ENCODE measurements around the gene PFDN6.
"Not testable (repeated sequence)": the region's sequence is repeated elsewhere in the genome, so short reads cannot be mapped to it uniquely, and the experiment has no call there.

Gene PFDN6

DNA sequence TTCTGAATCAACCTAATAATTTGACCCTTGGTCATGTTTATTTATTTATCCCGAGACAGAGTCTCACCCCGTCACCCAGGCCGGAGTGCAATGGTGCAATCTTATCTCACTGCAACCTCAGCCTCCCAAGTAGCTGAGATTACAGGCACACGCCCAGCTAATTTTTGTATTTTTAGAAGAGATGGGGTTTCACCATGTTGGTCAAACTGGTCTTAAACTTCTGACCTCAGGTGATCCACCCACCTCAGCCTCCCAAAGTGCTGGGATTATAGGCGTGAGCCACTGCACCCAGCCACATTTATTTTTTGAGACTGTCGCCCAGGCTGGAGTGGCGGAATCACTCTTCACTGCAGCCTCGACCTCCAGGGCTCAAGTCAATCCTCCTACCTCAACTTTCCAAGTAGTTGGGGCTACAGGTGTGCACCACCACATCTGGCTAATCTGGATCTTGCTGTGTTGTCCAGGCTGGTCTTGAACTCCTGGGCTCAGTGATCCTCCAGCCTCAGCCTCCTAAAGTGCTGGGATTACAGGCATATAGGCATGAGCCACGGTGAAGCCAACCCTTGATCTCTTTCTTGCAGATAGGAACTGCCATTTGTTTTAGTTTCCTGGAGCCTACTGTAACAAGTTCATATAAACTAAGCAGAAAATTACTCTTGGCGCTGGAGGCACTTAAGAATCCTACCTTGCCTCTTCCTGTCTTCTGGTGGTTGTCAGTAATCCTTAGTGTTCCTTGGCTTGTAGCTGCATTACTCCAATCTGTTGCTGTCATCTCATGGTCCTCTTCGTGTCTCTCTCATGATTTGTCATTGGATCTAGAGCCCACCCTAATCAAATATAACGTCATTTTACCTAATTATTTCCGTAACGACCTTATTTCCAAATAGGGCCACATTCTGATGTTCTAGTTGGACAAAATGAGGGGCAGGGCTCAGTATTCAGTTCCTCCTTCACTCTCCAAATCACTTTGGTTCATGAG, 15.2 kb upstream of the PFDN6 start:
- no peak for DNase-seq (ENCODE audit: low read depth)

DNA sequence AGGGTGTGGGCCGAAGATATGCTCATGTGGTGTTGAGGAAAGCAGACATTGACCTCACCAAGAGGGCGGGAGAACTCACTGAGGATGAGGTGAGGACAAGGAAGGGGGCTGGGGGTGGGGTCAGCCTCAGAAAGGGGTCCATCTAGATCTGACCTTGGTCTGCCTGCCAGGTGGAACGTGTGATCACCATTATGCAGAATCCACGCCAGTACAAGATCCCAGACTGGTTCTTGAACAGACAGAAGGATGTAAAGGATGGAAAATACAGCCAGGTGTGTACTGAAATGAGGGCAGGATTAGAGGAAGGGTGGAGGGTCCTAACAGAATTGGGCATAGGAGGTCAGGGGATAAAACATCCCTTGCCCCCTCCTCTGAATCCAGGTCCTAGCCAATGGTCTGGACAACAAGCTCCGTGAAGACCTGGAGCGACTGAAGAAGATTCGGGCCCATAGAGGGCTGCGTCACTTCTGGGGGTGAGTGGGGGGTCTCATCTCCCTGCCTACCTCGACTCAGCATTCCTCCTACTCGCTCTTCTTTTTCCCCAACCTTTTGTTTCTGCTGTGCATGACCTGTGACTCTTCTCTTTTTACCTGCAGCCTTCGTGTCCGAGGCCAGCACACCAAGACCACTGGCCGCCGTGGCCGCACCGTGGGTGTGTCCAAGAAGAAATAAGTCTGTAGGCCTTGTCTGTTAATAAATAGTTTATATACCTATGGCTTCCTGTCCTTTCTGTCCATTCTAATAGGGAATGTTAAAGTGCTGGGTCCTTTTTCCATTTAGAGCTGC, 13.4 kb upstream of the PFDN6 start:
- not testable (repeated sequence) for DNase-seq (ENCODE audit: low read depth)

DNA sequence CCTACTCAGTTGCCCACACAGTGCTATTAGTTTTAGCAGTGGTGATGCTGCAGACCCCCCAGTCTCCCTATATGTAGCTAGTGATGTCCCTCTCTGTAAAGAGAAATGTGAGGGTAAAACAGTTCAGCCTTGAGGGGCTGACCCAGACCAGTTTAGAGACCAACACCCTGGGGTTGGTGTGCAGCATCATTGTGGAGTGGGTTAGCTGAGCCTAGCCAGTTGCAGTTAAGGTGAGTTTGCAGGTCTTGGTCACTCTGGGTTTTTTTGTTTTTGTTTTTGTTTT, 12.9 kb upstream of the PFDN6 start:
- no peak for DNase-seq (ENCODE audit: low read depth)

DNA sequence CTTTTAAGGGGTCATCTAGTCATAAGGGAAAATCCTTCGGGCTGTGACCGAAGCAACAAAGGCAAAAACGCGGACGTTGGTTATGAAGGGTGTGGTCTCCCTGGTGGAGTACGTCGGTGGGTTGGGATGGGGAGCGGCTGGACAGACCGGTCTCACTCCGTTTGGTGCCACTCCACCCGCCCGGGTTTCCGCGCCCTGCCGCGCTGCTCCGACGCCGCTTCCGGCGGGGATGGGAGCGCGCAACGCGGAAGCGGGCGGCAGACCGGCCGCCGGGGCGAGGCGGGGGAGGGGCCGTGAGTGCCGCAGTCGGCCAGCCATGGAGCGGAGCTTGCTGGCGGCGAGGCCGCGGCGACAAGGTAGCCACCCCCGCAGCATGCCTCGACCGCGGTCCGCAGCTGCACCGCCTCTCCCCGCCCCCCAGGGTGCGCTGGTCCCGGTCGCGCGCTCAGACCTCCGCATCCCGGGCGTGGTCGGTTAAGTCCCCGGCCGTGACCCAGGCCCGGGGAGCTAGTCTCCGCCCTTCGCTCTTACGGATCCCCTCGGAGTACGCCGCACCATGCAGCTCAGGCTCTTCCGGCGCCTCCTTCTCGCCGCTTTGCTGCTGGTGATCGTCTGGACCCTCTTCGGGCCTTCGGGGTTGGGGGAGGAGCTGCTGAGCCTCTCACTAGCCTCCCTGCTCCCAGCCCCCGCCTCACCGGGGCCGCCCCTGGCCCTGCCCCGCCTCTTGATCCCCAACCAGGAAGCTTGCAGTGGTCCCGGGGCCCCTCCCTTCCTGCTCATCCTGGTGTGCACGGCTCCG, 12.3 kb upstream of the PFDN6 start, which contains the start of gene B3GALT4:
Gene B3GALT4 (plus strand): TSS at position 260 of the 799 bp plus-strand sequence. CDS start 297 bp downstream, at position 557.
- DNase-seq (ENCODE audit: low read depth): no peak

DNA sequence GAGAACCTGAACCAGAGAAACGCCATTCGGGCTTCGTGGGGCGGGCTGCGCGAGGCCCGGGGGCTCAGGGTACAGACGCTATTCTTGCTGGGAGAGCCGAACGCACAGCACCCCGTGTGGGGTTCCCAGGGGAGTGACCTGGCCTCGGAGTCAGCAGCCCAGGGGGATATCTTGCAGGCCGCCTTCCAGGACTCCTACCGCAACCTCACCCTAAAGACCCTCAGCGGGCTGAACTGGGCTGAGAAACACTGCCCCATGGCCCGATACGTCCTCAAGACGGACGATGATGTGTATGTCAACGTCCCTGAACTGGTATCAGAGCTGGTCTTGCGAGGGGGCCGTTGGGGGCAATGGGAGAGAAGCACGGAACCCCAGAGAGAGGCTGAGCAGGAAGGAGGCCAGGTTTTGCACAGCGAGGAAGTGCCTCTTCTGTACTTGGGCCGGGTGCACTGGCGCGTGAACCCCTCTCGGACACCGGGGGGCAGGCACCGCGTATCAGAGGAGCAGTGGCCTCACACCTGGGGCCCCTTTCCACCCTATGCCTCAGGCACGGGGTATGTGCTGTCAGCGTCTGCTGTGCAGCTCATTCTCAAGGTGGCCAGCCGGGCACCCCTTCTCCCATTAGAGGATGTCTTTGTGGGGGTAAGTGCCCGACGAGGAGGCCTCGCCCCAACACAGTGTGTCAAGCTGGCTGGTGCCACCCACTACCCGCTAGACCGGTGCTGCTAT, 11.6 kb upstream of the PFDN6 start:
- DNase-seq (ENCODE audit: low read depth): no peak

DNA sequence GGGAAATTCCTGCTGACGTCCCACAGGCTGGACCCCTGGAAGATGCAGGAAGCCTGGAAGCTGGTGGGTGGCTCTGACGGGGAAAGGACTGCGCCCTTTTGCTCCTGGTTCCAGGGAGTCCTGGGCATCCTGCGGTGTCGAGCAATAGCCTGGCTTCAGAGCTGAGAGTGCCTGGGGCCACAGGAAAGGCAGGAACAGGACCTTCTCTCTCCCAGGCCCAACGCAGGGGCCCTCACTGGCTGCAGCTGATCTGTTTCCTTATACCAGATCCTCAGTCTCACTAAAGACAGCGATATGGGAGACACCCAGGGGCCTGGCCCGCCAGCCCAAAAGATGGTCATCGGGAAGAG, 11.0 kb upstream of the PFDN6 start:
- DNase-seq (ENCODE audit: low read depth): no peak

DNA sequence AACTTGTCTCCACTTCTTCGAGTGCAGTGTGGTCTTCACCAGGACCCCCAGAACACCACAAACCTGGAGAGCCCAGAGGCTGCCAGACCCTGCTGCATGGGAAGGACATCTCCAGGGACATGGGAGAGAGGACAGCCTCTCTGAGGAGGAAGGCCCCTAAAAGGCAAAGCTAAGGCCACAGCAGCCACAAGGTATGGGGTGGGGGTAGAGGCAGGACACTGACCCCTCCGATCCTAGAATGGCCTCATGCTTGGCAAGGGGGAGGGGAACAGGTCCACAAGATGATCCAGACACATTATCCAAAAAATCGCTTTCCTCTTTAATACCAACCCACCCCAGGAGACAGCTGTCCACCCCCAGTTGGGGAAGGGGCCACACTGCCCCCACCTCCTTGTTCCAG, 10.6 kb upstream of the PFDN6 start:
- DNase-seq (ENCODE audit: low read depth): no peak

DNA sequence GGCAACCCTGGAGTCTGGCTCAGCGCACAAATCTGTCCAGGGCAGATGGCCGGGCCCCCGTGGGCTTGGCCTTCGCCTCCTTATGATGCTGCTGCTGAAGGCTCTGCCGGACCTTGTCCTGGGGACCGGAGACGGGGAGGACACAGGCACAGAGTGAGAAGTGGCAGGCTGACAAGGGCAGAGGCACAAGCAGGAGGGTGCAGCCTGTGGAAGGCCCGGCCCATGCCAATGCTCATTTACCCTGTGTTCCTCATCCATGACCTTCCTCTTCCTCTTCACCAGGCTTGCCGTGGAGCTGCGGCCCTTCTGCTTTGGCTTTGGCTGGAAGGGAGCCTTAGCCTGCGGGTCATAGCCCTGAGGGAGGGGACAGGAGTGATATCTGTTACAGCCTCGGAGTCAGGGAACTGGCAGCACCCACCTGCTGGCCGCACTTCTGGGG, 10.1 kb upstream of the PFDN6 start:
- DNase-seq (ENCODE audit: low read depth): no peak

DNA sequence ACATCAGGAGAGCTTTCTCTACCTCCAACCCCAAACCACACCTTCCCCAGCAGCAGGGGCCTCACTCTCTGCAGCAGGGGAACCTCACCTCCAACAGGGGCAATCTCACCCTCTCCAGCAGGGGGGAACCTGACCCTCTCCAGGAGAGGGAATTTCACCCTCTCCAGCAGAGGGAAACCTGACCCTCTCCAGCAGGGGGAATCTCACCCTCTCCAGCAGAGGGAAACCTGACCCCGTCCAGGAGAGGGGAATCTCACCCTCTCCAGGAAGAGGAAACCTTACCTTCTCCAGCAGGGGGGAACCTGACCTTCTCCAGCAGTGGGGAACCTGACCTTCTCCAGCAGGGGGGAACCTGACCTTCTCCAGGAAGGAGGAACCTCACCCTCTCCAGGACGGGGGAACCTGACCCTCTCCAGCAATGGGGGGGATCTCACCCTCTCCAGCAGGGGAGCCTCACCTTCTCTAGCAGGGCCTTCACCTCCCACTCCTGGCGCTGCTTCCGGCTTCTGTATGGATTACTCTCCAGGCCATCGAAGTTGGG, 9.4 kb upstream of the PFDN6 start:
- no peak for DNase-seq (ENCODE audit: low read depth)

DNA sequence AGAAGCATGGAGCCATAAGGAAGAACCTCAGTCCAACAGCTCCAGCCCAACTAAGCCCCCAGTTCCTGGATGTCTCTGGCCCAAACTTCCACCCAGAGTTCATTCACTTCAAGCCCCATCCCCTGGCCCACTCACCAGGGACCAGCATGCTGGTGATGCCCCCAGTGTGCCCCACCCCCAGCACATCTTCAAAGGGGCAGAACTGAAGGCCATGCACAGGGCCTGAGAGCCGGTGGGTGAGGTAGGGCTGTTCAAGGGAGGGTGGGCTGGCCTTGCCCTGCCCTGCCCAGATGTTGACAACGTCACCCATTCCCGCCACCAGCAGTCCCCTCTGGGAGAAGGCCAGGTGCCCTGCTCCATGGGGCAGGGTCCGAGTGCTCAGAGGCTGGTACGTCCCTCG, 8.9 kb upstream of the PFDN6 start:
- DNase-seq (ENCODE audit: low read depth): no peak

DNA sequence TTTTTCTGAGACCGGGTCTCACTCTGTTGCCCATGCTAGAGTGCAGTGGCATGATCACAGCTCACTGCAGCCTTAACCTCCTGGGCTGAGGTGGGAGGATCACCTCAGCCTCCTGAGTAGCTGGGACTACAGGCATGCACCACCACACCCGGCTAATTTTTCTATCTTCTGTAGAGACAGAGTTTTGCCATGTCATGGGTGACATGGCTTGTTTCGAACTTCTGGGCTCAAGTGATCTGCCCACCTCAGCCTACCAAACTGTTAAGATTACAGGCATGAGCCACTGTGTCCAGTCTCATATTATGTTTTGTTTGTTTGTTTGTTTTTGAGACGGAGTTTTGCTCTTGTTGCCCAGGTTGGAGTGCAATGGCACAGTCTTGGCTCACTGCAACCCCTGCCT, 4.2 kb upstream of the PFDN6 start:
- DNase-seq (ENCODE audit: low read depth): not testable (repeated sequence)

DNA sequence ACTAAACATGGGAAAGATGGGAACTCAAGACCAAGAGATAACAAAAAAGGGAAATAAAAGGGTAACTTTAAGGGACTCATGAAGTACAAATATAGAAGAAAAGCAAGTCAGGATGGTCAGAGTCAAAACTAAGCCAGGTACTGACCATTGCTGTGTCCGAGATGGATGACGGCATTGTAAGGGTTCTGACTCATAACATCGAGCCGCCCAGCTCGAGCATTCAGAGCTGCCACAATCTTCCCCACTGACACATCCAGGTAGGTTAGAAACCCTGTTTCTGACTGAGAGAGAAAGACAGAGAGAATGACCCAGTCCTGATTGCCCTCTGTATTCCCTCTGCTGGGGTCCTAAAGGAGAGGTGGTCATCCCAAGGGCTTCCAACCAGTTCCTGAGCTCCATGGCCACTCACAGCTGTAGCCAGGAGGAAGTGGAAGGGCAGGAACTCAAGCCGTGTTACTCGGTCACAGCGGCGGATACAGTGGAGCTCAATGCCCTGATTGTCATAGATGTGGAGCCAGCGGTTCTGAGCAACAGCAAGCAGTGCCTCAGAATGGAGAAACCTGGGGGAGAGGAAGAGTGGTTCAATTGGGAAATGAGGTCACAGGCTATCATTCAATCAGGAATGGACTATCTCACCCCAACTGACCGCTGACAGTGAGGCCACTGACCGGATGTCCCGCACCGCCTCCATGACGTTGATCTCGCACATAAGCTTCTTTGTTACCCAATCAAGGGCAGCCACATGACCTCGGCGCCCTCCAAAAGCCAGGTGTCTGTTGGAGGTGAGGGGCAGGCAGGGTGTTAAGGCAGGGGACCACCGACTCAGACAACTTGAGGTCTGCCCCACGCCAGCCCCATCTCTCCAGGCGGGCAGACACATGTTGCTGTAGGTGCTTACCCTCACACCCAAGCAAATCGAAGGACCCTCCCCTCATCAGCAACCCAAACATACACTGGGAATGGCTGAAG, 2.2 kb upstream of the PFDN6 start:
- DNase-seq (ENCODE audit: low read depth): no peak

DNA sequence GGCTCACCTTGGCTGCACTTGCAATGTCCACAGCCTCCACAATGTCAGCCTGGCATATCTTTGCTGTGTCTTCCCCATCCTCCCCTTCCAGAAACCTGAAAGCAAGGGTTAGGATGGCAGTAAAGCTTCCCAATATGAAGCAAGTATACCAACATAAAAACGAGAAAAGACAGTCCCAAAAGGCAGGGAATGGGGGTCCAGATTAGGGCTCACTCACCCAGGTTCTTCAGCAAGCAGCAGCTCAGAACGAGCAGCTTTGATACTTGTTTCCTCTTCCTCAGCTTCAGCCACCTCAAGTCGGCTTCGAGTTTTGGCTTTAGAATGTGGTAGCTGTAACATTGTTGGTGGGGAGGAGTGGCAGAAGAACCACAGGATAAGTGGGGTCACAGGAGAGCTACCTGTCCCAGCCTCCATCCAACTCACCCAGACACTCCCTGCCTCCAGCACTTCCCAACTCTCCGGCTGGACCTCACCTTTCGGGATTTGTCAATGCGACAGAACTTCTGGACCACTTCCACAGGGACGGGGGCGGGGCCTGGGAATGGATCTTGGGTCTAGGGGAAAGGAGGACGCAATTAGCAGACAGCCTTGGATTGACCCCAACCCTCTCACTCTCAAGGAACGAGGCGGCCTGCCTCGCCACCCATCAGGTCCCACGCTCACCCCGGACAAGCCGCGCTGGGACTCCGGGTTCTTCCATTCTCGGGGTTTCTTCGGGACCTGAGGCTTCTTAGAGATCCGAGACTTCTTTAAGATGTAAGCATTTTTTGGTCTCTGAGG, 1.1 kb upstream of the PFDN6 start:
- no peak for DNase-seq (ENCODE audit: low read depth)

DNA sequence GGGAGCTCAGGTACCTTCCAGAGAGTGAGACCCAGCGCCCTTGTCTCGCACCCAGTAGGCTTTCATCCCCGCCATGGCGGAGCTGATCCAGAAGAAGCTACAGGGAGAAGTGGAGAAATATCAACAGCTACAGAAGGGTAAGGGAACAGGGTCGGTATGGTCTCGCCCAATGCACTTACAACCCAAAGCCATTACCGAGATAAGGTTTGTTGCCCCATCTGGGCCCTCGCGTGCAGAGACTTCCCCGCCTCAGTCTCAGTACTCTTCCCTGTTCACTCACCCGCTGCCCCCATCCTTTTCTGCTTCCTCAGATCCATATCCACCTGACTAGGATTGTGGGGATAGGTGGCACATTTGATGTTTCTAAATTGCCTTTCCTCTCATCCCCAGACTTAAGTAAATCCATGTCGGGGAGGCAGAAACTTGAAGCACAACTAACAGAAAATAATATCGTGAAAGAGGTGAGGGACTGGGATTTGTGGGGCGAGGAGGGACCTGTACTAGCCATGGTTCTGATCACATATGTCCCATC, 449 bp downstream of the PFDN6 start:
- DNase-seq (ENCODE audit: low read depth): no peak

DNA sequence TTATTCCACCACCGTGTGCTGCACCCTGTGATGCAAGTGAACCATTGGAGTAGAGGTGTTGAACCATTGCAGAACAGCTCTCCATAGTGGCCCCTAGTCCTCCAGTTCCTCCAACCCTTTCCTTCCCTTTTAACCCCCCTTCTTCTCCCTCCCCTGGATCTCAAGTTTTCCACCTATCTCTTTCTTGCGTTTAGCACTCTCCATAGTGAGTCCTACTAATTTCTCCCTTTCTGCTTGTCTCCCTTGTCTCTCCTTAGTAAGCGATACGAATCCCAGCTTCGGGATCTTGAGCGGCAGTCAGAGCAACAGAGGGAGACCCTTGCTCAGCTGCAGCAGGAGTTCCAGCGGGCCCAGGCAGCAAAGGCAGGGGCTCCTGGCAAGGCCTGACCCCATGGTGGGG, 1.1 kb downstream of the PFDN6 start:
- no peak for DNase-seq (ENCODE audit: low read depth)

DNA sequence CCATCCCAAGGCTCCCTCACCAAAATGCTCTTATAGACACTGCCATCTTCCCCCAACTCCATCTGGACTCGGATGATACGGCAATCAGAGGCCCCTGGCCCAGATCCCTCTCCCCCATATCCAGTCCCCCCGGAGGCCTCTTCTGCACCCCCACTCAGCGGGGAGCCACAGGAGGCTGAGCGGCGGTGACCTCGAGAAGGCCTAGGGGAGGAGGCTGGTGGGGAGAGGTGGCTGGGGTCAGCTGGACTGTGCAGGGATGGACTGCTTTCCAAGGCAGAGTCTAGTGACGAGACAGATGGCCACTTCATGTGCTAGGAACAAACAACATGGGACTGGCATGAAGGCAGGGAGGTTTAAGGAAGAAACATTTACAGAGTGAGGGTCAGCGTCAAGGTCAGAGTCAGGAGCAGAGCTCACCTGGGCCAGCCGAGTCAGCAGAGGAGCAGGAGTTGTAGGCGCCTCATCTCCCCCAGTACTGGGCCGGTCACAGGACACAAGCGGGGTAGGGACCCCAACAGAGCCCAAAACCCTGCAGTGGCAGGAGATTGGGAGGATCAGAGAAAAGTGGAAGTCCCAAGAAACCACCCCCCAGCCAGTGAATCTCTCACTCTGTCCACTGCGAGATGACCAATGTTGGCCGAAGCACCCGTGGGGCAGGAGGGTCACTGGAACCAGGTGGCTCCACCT, 3.7 kb downstream of the PFDN6 start:
- DNase-seq (ENCODE audit: low read depth): no peak

DNA sequence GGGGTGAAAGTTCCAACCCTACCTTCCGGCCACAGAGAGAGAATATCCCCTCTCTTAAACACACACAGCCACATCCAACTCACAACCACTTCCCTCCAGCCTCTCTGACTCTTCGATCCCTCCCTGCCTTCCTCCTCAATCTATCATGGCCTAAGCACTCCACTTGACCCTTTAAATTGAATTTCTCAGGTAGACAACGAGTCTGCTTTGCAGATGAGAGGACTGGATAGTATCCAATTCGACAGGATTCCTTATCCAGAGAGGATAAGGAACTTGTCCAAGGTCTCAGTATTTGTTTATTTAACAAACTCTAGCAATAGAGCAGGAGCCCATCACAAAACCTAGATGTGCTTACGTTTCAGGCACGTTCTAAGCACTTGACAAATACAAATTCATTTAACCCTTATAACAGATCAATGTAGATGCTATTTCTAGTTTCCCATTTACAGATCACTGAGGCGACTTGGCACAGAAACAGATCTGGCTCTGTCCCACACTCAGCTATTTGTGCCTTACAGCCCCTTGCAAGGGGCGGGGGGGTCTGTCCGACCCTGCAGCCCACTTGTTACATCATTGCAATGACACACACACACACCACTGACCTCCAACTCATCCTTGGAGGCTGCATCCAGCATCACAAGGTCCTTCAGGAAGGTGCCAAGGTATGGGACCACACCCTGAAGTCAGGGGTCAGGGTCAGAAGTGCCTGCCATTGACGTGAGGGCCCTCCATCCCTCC, 4.9 kb downstream of the PFDN6 start:
- no peak for DNase-seq (ENCODE audit: low read depth)
